ENCODE measurements around the gene THSD4. TPM values are rescaled to one million over a fixed set of nuclear protein-coding genes. Genes with fewer than 3 reads are reported as not detected.
"Not testable (repeated sequence)": the region's sequence is repeated elsewhere in the genome, so short reads cannot be mapped to it uniquely, and the experiment has no call there.

Gene THSD4
- total RNA-seq, 2 experiments from 2014 or later = not detected

GRCh38 chr15:71715914-71716313 is 600.6 kb downstream of the THSD4 start:
- no peaks in the 10 kb centered on the region for H3K36me3 Mint-ChIP-seq (ENCODE audit: low read depth)
- H3K9me3 Mint-ChIP-seq = no peaks in the 10 kb centered on the region
- ChIA-PET POLR2A (interaction anchor here (0.6 kb wide), 1 partner anchor 195 kb away, joined by 3 read pairs; no protein-coding TSS in a partner anchor), CTCF (no interaction called here)
- ATAC-seq (no peak), DNase-seq (no peak)
- H3K27me3 Mint-ChIP-seq = peaks cover 2% of the 10 kb centered on the region
- H3K4me3 Mint-ChIP-seq = no peak overlapping the region
- H3K27ac Mint-ChIP-seq = no peak overlapping the region
- H3K4me1 Mint-ChIP-seq (ENCODE audit: low read depth) = peaks cover 1% of the 10 kb centered on the region
- intact Hi-C loops (cut with micrococcal nuclease) = no loop called here
- TF ChIP-seq, protein P1, sequence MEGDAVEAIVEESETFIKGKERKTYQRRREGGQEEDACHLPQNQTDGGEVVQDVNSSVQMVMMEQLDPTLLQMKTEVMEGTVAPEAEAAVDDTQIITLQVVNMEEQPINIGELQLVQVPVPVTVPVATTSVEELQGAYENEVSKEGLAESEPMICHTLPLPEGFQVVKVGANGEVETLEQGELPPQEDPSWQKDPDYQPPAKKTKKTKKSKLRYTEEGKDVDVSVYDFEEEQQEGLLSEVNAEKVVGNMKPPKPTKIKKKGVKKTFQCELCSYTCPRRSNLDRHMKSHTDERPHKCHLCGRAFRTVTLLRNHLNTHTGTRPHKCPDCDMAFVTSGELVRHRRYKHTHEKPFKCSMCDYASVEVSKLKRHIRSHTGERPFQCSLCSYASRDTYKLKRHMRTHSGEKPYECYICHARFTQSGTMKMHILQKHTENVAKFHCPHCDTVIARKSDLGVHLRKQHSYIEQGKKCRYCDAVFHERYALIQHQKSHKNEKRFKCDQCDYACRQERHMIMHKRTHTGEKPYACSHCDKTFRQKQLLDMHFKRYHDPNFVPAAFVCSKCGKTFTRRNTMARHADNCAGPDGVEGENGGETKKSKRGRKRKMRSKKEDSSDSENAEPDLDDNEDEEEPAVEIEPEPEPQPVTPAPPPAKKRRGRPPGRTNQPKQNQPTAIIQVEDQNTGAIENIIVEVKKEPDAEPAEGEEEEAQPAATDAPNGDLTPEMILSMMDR (IDR thresholded peaks at IDR 0.05) = no peak

- H3K4me3 Mint-ChIP-seq = no peak overlapping the region
- H3K27me3 Mint-ChIP-seq = peaks cover 2% of the 10 kb centered on the region
- H3K9me3 Mint-ChIP-seq = no peaks in the 10 kb centered on the region
- no peak for ATAC-seq
- H3K4me1 Mint-ChIP-seq (ENCODE audit: low read depth) = no peaks in the 10 kb centered on the region
- CTCF ChIA-PET = no interaction called here
- intact Hi-C loops (cut with micrococcal nuclease) = no loop called here
- TF ChIP-seq, protein P1 (IDR thresholded peaks at IDR 0.05) = no peak
- no peak overlapping the region for H3K27ac Mint-ChIP-seq
- no peaks in the 10 kb centered on the region for H3K36me3 Mint-ChIP-seq (ENCODE audit: low read depth)
- no peak for DNase-seq
- POLR2A ChIA-PET = no interaction called here
Measured at GRCh38 chr15:71716990-71717389, 601.7 kb downstream of the THSD4 start.

DNA sequence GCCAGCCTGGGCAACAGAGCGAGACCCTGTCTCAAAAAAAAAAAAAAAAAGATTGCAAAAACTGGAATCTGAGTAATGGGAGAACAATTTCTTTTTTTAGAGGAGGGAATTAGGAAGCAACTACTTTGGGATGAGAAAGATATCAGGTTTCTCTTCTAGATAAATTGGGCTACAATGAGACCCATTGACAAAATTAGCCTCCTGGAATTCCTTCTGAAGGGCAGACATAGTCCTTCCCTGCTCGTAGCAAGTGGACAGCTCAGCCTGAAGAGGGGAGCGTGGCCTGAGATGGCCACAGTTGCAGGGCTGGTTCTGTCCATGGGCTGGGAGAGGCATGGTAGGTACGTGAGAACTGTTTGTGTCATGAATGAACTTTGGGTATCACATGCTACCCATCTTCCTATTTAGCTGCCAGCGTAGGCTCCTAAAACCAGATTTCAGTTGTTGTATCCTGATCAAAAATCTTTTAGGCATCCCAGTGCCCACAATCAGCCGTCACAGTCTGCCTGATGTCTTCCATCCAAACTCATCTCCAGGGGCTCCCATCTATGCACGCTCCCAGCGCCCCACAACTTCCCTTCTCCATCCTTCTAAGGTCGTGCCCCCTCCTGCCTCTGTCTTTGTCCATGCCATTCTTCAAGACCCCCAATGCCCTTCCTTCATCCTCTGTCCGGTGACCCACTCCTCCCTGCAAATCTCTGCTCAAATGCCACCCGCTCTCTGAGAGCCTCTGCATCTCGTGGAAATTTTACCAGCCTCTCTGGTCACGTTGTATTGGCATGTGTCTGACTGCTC is 603.0 kb downstream of the THSD4 start:
- no peak overlapping the region for H3K4me3 Mint-ChIP-seq
- ChIA-PET POLR2A (no interaction called here), CTCF (no interaction called here)
- intact Hi-C loops (cut with micrococcal nuclease) = no loop called here
- H3K27ac Mint-ChIP-seq = no peak overlapping the region
- H3K4me1 Mint-ChIP-seq (ENCODE audit: low read depth) = no peaks in the 10 kb centered on the region
- TF ChIP-seq, protein P1 (IDR thresholded peaks at IDR 0.05) = no peak
- H3K9me3 Mint-ChIP-seq = no peaks in the 10 kb centered on the region
- ATAC-seq = no peak
- DNase-seq = no peak
- peaks cover under 1% of the 10 kb centered on the region for H3K27me3 Mint-ChIP-seq
- no peaks in the 10 kb centered on the region for H3K36me3 Mint-ChIP-seq (ENCODE audit: low read depth)

GRCh38 chr15:71723344-71723743 is 608.1 kb downstream of the THSD4 start:
- POLR2A ChIA-PET = no interaction called here
- Mint-ChIP-seq H3K9me3 (no peaks in the 10 kb centered on the region), H3K4me3 (no peak overlapping the region), H3K27me3 (peaks cover 4% of the 10 kb centered on the region), H3K36me3 (ENCODE audit: low read depth) (no peaks in the 10 kb centered on the region), H3K4me1 (ENCODE audit: low read depth) (no peaks in the 10 kb centered on the region), H3K27ac (no peak overlapping the region)
- intact Hi-C loops (cut with micrococcal nuclease) = no loop called here
- TF ChIP-seq, protein P1 (IDR thresholded peaks at IDR 0.05) = no peak
- CTCF ChIA-PET = no interaction called here
- ATAC-seq (no peak), DNase-seq (no peak)

GRCh38 chr15:71725207-71725955 is 610.1 kb downstream of the THSD4 start:
- POLR2A ChIA-PET; intact Hi-C loops (cut with micrococcal nuclease); H3K4me1 Mint-ChIP-seq (ENCODE audit: low read depth); H3K4me3 Mint-ChIP-seq; H3K27ac Mint-ChIP-seq; H3K27me3 Mint-ChIP-seq; H3K36me3 Mint-ChIP-seq (ENCODE audit: low read depth); DNase-seq; ATAC-seq; H3K9me3 Mint-ChIP-seq: not testable (repeated sequence)
- CTCF ChIA-PET = interaction anchor here (1.4 to 2.1 kb wide), 2 partner anchors 19 to 276 kb away, joined by 3 to 9 read pairs; no protein-coding TSS in a partner anchor

Measured in activated CD8-positive, alpha-beta T cell treated with anti-CD3 and anti-CD28 coated beads for 36 hours (primary cell).